KOPT-K1 (cell line): Measurements from ENCODE around the gene MAST4.

ENCODE experiments used
- H3K27ac ChIP-seq: fragments of 200-600 bp; sonication (generic); 2 replicates; pipeline ENCODE4 v1.5.1; 2016; ENCODE audit warnings: antibody characterized with exemption, mild to moderate bottlenecking, low read depth, low read length; ENCODE audit not compliant: poor library complexity, severe bottlenecking
- H3K36me3 ChIP-seq: fragments of 200-600 bp; sonication (generic); 2 replicates; pipeline ENCODE4 v1.5.1; 2017; ENCODE audit warnings: antibody characterized with exemption, mild to moderate bottlenecking, low read length, moderate library complexity; ENCODE audit not compliant: insufficient read depth
- H3K9me3 ChIP-seq: fragments of 200-600 bp; sonication (generic); 2 replicates; pipeline ENCODE4 v1.5.1; 2017; ENCODE audit warnings: antibody characterized with exemption, low read length, mild to moderate bottlenecking; ENCODE audit not compliant: insufficient read depth, poor library complexity, severe bottlenecking

MAST4 gene

DNA sequence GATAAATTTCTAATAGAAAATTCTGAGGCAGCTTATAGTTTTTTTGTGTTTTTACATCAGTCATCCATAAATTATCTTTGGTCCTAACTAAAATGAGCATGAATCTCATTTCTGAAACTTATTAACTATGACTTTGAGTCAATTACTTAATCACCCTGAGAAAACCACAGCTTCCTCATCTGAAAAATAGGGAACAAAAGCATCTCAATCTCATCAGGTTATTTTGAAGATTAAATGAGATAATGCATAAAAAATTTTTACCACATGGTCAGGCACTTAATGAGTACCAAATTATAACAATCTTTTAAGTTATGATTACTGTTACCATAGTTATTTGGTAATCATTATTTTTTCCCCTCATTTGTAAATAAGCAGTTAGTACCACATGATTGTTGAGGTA is 279.1 kb downstream of the MAST4 start:
- Histone ChIP-seq H3K9me3 (no peaks in the 10 kb centered on the region), H3K27ac (no peak overlapping the region)

DNA sequence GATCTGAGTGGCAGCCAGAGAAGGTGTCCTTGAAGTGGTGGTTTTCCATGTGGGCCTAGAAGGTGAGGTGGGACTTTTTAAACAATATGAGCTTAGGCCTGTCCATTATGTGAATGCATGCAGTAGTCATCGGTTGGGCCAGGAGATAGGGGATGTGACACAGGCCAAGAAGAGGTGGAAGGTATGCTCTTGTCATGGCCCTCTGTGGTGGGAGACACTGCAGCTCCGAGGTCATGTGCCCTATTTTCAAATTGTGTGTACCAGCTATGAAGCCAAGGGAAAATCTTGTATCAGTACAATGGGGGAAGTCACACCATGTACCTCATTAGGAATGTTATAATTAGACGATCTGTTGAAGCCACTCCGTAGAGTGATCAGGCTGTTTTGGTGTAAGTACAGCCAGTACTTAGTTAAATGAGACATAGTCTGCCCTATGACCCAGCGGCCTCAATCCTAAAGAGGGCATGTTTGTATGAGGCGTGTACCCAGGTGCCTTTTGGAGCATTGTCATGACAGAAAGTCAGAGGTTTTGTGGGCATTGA is 280.1 kb downstream of the MAST4 start:
- Histone ChIP-seq H3K9me3 (no peaks in the 10 kb centered on the region), H3K27ac (no peak overlapping the region), H3K36me3 (no peaks in the 10 kb centered on the region)

More for the DNA sequence above, 279.1 kb downstream of the MAST4 start:
- H3K36me3 ChIP-seq, result no peaks in the 10 kb centered on the region

DNA sequence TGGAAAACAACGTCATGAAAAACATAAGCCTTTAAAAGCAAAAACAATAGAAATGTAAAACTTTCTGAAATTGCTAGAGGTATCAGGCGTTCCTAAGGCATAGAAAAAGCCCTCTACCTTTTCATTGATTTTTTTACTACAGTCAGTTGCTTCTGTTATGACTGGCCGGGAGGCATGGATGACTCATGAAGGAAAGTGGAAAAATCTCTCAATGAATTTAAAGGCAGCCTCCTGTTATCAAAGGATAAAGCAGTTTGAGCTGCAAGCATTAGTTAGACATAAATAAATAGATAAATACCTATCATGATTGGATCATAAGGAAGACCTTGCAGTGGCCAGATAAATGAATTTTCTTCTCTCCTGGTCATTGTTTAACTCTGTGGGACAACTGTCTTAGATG is 281.6 kb downstream of the MAST4 start:
- H3K9me3 ChIP-seq, result no peaks in the 10 kb centered on the region
- no peaks in the 10 kb centered on the region for H3K36me3 ChIP-seq

DNA sequence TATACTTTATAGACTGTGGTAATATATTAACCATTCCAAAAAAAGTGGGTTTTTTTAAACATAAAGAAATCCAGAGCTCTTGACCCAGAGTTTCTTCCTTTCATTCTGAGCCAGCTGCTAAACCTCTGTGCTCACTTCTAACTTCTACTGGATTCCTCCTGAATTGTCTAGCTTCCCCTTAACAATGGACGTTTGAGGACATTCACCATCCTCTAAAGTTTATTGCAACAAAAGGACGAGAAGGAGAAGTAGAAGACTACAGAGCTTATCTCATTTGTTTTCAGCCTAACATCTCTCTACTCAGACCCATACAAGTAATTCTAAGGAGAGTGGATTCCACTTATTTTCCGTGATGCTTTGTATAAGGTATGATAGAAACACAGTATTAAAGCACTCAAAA is 284.2 kb downstream of the MAST4 start:
- H3K36me3 ChIP-seq, result no peaks in the 10 kb centered on the region
- no peak overlapping the region for H3K27ac ChIP-seq
- H3K9me3 ChIP-seq, result no peaks in the 10 kb centered on the region

More for the DNA sequence above, 281.6 kb downstream of the MAST4 start:
- H3K27ac ChIP-seq, result no peak overlapping the region

DNA sequence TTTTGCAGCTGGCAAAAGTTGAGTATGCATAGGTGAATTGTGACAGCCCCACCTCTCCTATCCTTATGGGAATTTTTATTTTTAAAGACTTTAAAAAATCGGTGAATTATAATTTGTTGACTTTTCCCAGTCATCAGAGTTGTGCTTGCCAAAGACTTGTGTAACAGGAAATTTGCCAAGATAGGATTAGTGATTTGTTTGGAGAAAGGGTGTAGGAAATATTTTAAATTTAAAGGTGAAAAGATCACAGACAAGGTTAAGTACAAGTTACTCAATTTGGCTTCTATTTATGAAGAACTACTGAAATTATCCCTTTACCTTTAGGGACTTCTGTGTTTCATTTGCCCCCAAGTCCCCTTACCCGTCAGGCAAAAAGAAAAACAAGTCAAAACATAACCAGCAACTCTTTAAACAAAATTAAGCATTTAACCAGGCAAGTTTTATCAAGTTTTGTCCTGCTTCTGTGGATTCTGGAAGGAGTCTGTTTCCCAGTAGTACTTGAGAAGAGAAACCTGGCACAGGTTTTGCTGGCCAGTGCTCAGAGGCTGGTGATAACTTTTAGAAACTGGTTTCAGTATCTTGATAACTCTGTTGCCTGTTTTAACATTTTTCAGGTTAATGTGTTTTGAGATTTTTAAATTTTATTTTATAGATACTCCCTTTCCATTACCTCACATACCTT is 285.4 kb downstream of the MAST4 start:
- no peak overlapping the region for H3K27ac ChIP-seq
- no peaks in the 10 kb centered on the region for H3K9me3 ChIP-seq
- H3K36me3 ChIP-seq, result no peaks in the 10 kb centered on the region

DNA sequence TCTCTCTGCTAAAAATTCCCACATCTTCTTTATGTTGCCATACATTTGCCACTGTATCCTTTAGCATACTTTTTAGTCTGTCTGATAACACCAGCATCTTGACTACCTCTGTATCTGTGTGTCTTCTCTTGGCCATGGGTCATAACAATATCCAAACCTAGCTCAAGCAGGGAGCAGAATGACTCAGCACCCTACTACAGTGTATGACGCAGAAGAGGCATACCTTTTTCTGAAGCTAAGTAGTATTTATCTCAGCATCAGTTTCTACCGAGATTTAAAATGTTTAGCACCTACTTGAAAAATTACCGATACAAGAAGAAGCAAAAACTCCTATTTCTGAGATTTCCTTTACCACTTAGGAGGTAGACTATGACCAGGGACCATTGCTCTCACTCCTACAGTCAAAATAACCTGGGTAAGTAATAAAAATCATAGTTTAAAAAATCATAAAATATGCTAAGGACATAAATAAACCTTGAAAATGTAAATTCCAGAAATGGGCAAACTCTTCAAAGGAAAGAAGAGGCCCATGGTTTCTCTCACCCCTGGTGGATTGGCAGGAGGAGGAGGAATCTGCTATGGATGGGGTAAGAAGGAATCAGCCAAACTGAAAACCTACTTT is 286.5 kb downstream of the MAST4 start:
- H3K9me3 ChIP-seq, result no peaks in the 10 kb centered on the region
- H3K27ac ChIP-seq, result no peak overlapping the region
- no peaks in the 10 kb centered on the region for H3K36me3 ChIP-seq

DNA sequence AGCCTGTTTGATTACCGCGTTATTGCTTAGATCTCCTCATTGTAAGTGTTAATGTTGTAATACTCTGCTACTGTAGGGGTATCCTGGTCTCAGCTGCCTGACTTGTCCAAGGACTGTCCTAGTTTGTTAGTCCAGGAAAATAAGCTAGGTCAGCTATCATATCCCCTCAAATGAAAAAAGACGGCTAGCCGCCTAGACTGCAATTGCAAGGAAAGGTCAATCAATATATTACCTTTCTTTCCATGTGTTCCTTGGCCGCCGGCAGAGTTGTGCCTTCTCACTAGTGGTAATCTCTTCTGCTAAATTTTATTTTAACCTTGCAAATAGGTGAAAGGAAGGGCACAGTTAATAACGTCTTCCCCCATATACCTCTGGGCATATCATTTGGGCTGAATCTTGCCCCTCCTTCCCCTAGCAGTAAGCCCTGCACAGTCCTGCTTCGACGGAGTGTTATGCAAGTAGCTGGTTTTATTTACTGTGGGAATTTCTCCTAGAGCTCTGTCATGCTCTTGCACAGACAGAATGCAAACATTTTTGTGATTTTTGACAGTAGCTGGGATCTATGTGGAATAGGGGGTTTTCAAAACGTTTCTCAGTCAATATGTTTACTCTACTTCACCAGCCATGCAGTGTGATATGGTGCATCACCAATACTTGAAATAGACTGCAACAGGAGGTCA is 288.5 kb downstream of the MAST4 start:
- Histone ChIP-seq H3K27ac (no peak overlapping the region), H3K36me3 (no peaks in the 10 kb centered on the region), H3K9me3 (no peaks in the 10 kb centered on the region)

DNA sequence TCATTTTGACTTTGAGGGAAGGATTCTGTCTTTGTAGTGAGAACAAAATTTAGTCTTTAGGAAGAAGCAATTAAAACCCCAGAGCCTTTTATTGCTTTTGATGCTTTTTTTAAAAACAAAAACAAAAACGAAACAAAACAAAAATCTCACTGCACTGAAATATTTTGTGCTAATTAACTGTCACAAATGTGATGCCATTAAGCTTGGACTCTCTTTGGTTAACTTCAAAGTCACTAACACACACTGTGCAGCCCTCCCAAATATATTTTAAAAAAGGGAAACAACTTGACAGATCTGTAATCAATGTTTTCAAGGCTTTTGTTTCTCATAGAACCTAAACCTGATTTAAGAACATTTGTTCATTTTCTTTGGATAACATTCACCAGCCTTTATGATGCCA is 290.7 kb downstream of the MAST4 start:
- no peaks in the 10 kb centered on the region for H3K9me3 ChIP-seq
- H3K27ac ChIP-seq, result no peak overlapping the region
- H3K36me3 ChIP-seq, result no peaks in the 10 kb centered on the region

DNA sequence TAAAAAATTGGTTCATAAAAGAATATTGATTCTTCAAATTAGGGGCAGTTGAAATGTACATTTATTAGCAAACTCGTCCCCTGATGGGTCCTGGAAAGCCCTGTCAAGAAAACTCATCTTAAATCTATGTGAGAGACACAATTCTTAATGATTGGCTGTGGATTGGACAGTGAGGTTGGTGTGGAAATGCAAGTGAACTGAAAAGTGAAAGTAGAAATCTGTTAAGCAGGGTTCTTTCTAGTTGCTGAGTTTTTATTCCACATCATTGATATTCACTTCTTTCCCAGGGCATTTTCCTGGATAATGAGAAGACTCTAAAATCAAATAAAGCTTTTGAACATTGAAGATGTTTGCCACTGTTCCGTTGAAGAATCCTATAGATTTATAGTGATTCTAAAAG is 292.4 kb downstream of the MAST4 start:
- Histone ChIP-seq H3K36me3 (no peaks in the 10 kb centered on the region), H3K27ac (no peak overlapping the region), H3K9me3 (no peaks in the 10 kb centered on the region)

DNA sequence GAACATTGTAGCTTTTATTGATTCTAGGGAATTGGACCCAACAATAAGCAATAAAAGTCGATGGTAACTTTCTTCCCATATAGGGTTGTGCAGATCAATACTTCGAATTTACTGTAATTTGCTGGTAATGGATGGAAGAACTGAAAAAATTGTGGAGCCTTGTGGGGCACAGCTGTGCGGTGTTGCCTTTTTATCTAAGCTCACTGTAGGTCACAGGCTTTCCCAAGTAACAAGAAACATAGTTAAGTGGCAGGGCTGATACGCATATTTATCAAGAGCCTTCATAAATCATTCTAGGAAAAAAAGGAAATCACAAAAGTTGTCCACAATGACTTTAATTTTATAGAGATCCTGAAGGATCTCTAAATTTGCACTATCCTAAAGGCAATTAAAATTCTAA is 292.9 kb downstream of the MAST4 start:
- no peaks in the 10 kb centered on the region for H3K9me3 ChIP-seq
- no peak overlapping the region for H3K27ac ChIP-seq
- H3K36me3 ChIP-seq, result no peaks in the 10 kb centered on the region

DNA sequence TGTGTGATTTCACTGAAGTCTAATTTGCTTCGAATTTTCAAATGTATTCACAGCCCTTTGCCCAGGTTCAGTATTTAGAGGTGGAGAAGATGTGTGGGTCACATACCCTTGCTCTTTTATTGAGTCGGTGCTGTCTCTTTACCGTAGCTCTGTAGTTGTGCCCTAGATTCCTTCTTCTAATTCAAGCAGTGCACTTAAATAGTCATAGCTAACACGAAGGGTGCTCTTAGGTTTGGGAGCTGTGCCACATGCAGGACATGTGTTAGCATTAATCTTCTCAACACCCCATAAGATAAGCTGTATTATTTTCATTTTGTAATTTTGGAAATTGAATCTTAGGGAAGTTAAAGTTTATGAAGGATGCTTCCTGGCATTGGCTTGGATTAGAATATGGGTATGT is 293.3 kb downstream of the MAST4 start:
- H3K36me3 ChIP-seq, result no peaks in the 10 kb centered on the region
- H3K27ac ChIP-seq, result no peak overlapping the region
- H3K9me3 ChIP-seq, result no peaks in the 10 kb centered on the region

DNA sequence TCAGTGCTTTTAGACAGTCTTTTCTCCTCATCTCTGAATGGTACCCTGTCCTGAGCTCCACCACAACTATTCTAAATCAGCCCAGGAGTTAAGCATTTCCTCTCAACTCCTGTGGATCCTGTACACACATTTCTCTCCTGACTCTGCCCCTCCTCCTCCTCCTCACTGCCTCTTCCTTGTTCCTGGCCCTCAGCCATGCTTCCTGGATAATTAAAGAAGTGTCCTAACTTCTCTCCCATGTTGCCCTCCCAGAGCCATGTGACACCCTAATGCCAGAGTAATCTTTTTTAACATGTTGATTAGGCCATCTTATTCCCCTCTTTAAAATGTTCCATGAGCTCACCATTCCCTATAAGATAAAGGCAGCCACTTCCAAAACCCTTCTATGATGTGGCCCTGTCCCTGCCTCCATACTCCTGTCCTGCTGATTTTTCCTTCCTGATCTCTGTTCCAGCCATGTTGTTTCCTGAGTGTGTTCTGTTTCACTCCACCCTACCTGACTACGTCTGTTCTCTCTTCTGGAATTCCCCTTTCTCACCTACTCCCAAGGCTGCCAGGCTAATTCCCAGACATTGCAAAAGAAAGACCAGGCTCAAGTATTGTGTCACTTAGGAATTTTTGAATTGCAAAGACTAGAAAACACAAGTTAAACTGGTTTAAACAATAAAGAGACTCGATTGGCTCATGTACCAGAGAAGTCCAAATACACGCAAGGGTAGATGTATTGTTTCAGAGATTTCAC is 295.2 kb downstream of the MAST4 start:
- H3K9me3 ChIP-seq, result no peaks in the 10 kb centered on the region
- no peaks in the 10 kb centered on the region for H3K36me3 ChIP-seq
- no peak overlapping the region for H3K27ac ChIP-seq

DNA sequence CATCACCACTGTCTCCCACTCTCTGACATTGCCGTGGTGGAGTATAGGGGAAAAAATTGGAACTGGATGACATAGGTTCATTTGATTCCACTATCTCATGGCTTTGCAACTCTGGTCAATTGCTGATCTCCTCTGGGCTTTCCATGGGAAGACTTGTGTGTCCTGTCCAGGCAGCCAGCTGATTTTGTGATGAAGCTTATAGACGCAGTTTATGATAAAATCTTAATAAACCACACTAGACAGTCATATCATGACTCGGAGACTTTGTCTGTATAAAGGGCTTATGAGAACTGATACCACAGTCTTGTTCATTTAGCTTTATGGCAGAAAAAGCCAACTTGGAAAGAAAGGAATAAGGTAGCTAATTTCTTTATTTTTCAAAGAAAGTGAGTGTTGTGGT is 296.5 kb downstream of the MAST4 start:
- H3K9me3 ChIP-seq, result no peaks in the 10 kb centered on the region
- no peak overlapping the region for H3K27ac ChIP-seq
- no peaks in the 10 kb centered on the region for H3K36me3 ChIP-seq

DNA sequence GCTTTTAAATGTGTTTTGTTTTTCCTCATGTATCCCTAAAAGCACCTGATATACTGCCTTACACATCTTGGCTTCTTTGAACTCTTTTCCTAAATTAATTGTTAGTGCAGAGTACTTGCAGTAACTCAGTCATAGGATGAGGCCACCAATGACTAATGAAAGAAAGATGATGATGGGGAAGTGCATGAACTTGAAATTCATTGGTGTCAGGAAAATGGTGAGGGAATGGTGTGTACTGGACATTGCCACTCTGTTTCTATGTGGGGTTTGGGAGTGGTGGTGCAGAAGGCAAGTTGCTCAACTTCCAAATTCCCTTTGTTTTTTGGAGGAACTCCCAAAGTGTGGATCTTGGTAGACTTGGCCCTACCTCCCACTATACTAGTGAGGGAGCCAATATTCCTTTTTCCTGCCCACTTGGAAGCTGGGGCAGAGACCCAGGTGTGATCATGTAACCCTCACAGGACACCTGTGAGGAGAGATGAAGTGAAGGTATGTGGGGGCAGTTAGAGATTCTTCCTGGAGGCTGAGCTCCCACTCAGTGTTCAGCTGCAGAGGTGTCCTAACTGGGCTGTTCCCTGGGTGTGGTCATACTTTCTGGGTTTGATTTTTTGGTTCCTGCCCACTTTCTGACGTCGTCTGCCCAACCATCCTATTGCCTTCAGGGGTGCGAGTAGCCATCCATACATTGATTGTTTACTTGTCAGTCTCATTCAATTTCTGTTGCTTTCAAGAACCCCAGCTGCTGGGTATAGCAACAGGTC is 298.5 kb downstream of the MAST4 start:
- Histone ChIP-seq H3K9me3 (no peaks in the 10 kb centered on the region), H3K36me3 (no peaks in the 10 kb centered on the region), H3K27ac (no peak overlapping the region)
